ENCODE results near the gene HES7. TPM values are rescaled to one million over a fixed set of nuclear protein-coding genes. Genes with fewer than 3 reads are reported as not detected.

The HES7 gene
- total RNA-seq, 1 experiment from 2014 or later = 0.61 TPM

DNA sequence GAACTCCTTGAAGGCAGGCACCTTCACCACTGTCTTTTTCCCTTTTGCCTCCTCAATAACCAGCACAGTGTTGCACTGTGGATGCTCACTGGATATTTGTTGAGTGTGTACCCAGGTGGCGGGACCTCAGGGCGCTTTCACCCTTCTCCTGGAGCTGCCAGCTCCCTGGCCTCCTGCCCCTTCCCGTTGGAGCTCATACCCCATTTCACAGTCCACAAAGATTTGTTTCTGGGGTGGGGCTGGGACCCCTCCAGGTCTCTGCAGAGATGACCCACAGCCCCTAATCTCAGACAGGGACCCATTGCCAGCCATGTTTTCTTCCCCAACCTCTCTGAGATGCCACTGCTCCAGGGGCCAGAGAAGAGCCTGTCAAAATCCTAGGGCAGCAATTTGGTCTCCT, 48.8 kb downstream of the HES7 start (continued):
- TF ChIP-seq CTCF (IDR thresholded peaks at IDR 0.05 in 2 of 3, conservative IDR thresholded peaks at IDR 0.05 in 1 of 3; ENCODE audit: borderline replicate concordance in 1 of 3, insufficient read depth in 1 of 3, low read depth in 2 of 3, low read length in 2 of 3) = no peak

GRCh38 chr17:8074554-8074953, 49.4 kb downstream of the HES7 start:
- ATAC-seq = no peak
- no peak for DNase-seq (ENCODE audit: low read depth, low spot score)
- Histone ChIP-seq H3K4me2 (ENCODE audit: low read length) (peak overlapping the region; percentile 77), H3K27ac (ENCODE audit: low read depth, low read length) (no peak overlapping the region), H3K27me3 (ENCODE audit: insufficient read depth, low read length) (peaks cover 4% of the 10 kb centered on the region; the same call in 1 of the 2 replicates), H3K79me2 (ENCODE audit: insufficient read depth, low read length) (no peaks in the 10 kb centered on the region), H4K20me1 (ENCODE audit: insufficient read depth) (no peaks in the 10 kb centered on the region), H3K36me3 (ENCODE audit: control insufficient read depth in 1 of 2, insufficient read depth in 2 of 2, low read length in 2 of 2) (no peaks in the 10 kb centered on the region), H3K4me3 (replicated peaks in 1 of 2; ENCODE audit: low read depth in 1 of 2, low read length in 2 of 2) (no peak overlapping the region), H3K4me1 (ENCODE audit: control insufficient read depth in 1 of 2, insufficient read depth in 2 of 2, low read length in 2 of 2) (peaks cover 0 to 23% of the 10 kb centered on the region in 2 experiments; a peak in 2 of 4 replicates), H3K9me2 (ENCODE audit: insufficient read depth) (no peaks in the 10 kb centered on the region), H3K9me3 (ENCODE audit: control insufficient read depth in 1 of 2, insufficient read depth in 1 of 2, low read depth in 1 of 2, low read length in 2 of 2) (no peaks in the 10 kb centered on the region), H3K9ac (ENCODE audit: low read length) (no peak overlapping the region), H2AFZ (ENCODE audit: low read depth, low read length, poor library complexity, severe bottlenecking) (no peak overlapping the region)
- CTCF ChIA-PET = interaction anchor here (0.9 to 2.5 kb wide), 17 partner anchors 9 to 805 kb away, joined by 3 to 29 read pairs (median 6); partner anchors contain the start of genes ALOXE3, SLC25A35 and TRAPPC1
- BruUV-seq (replicated peaks) = no TSS peak
- RAD21 ChIA-PET (ENCODE audit: low non-redundant PET in 1 of 2, low total read pairs in 2 of 2, uncharacterized antibody in 2 of 2, unreplicated experiment in 2 of 2) = interaction anchor here in 1 of 2 experiments (0.6 kb wide), 1 partner anchor 30 kb away, joined by 4 read pairs; no protein-coding TSS in a partner anchor
- POLR2A ChIA-PET = interaction anchor here (1.7 kb wide), 1 partner anchor 99 kb away, joined by 5 read pairs; no protein-coding TSS in a partner anchor
- intact Hi-C loops (cut with micrococcal nuclease) = no loop called here
- no peak for TF ChIP-seq FOSL1 (IDR thresholded peaks at IDR 0.05; ENCODE audit: low read depth)
